Measurements from ENCODE around the gene TAGAP.

DNA sequence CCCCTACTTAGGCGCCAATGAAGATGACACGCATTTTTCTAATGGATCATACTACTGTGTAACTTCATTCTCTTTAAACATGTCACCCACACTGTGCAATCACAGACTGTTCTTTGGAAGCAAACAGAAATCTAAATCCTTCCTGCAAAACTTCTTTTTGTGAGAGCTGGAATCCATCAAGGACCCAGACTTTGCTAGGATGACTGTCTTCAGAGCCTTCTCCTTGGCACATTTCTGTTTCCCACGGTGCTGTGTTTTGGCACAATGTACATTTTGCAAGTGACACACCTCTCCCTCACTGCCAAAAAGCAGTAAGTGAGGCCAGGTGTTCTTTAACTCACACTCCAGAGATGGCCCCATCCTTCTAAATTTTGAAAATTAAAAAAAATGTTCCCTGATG is 21.7 kb upstream of the TAGAP start:
- TF ChIP-seq, protein P1, sequence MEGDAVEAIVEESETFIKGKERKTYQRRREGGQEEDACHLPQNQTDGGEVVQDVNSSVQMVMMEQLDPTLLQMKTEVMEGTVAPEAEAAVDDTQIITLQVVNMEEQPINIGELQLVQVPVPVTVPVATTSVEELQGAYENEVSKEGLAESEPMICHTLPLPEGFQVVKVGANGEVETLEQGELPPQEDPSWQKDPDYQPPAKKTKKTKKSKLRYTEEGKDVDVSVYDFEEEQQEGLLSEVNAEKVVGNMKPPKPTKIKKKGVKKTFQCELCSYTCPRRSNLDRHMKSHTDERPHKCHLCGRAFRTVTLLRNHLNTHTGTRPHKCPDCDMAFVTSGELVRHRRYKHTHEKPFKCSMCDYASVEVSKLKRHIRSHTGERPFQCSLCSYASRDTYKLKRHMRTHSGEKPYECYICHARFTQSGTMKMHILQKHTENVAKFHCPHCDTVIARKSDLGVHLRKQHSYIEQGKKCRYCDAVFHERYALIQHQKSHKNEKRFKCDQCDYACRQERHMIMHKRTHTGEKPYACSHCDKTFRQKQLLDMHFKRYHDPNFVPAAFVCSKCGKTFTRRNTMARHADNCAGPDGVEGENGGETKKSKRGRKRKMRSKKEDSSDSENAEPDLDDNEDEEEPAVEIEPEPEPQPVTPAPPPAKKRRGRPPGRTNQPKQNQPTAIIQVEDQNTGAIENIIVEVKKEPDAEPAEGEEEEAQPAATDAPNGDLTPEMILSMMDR (IDR thresholded peaks at IDR 0.05) = no peak
- TF ChIP-seq EZH2 (IDR thresholded peaks at IDR 0.05; ENCODE audit: borderline replicate concordance, insufficient read depth, low read depth, low read length, poor library complexity, severe bottlenecking) = no peak
